Activated T-cell treated with anti-CD3 and anti-CD28 coated beads for 1 hour (primary cell): ENCODE data around the gene OLFML2B.

Source experiments
- DNase-seq: peaks from one replicate; pipeline ENCODE4 v3.0.0-alpha.2; 2020; ENCODE audit warnings: low read depth

The OLFML2B gene

DNA sequence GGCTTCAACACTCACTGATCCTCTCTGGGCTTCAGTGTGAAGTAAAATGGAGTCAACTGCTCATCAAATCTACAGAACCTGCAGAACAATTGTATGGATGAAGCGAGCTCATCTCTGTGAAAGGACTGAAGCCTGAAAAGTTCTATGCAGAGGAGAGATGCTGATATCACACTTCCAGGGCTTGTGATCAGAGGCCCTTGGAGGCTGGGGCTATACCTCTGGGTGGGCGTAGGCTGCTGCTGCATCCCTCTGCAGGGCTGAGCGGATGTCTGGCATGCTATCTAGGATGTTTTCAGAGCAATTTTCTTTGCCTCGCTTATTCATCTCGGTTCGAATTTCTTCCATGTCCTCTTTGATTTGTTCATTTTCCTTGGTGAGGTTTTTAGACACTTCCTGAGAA lies 17.6 kb downstream of the OLFML2B start:
- DNase-seq, result no peak

DNA sequence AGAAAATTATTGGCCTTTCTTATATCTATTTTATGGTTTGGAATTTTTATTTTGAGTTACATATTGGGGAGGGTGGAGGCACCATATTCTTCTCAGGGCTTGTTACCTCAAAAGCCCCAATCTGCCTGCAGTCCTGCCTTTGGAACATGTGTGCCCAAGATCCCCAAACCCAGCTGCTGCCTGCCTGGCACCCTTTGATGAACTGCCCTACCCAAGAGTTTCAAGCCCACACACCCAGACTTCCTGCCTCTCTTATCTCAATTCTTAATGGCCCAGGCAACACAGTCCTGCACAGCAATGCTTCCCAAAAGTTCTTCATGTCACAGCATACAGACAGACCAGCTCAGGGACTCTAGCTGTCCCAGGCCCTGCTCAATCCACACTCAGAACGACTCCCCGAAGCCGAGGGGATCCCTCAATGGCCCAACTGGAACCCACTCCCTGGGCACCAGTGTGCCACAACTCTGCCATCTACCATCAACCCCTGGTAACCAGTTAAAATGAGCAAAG lies 19.2 kb downstream of the OLFML2B start:
- no peak for DNase-seq

DNA sequence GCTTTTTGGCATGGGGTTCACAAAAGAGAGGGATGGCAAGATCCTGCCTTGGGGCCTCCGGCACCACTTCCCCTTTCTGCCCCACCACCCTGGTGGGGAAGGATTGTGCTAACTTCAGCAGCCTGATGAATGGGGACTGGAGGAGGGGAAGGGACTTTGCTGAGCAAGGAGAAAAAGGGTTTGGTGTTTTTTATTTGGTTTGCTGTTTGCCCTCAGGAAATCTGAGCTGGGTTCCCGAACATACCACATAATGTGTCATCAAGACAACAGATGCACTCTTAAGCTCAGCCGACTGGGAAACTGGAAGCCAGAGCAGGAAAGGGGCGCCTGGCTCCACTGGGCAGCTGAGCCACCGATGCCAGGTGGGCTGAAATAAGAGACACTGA lies 19.8 kb downstream of the OLFML2B start:
- no peak for DNase-seq

DNA sequence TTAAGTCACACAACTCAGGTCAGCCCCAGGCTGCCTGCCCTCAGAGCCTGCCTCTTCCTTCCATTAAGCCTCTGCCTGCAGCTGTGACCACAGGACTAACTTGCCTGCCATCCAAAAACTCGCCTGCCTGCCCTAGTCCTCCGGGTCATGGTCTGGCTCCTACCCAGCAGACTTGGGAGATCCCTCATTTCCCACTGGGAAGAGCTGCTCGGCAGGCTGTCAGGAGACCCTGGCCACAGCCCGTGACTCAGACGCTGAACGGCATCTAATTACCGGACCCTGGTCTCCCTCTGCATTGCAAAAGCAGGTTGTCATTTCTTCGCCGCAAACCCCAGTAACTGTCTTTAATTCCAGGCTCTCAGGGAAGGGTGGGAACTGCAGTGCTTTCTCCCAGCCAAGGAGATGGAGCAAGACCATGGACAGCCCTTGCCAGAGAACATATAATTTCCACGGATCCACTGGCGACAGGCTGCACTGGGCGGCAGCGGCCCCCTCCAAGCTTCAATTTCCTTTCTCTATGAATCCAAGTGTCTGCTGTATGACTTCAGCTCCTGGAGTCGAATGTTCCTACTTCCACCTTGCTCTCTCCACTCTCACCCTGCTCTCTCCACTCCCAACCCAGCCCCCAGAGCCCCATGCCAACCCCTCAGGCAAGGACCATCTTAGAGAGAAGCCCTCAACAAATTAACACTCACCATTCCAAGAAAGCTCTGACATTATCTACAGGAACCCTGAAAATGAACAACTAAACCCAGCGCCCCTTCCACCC lies 20.4 kb downstream of the OLFML2B start:
- no peak for DNase-seq

- DNase-seq, result no peak
Observed at GRCh38 chr1:162000053-162000420, 23.6 kb downstream of the OLFML2B start.

GRCh38 chr1:161999301-162000052 lies 24.2 kb downstream of the OLFML2B start:
- DNase-seq, result no peak

- DNase-seq, result no peak
Observed at GRCh38 chr1:161998811-161999210, 24.9 kb downstream of the OLFML2B start.

DNA sequence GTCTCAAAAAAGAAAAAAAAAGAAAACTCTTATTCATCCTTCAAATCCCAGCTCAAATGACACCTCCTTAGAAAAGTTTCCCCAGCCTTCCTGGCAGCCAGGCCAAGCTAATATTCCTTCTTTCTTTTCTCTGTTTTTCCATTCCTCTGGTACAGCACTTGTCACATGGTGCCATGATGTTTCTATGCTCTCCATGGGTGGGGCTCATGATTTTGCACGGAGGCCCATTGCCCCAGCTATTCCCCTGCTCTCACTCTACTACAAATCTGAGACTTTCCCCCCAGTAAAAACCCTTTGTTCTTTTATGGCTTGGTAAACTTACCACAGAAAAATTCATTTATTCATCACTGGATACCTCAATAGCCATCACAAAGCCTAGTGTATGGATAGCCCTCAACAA lies 26.5 kb downstream of the OLFML2B start:
- DNase-seq, result no peak

DNA sequence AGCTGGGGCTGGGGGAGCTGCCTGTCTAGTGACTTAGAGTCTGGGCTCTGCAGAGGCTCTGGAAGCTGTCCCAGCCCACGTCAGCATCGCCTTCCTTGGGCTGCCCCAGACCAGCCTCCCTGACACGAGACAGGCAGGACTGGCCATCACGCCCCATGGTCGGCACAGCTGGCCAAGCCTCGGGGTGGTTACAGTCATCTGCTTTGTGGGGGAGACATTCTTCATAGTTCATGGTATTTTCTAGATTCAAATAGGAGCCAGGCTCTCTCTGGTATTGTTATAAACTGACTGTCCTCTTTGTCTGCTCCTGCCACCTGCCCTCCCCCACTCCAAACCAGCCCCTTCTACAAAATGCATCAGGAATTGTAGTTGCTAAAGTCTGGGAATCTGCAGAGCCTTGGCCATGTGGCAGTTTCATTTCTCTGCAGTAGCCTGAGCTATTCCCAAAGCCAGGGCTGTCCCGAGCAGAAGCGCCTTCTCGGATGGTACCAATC lies 29.4 kb downstream of the OLFML2B start:
- no peak for DNase-seq

DNA sequence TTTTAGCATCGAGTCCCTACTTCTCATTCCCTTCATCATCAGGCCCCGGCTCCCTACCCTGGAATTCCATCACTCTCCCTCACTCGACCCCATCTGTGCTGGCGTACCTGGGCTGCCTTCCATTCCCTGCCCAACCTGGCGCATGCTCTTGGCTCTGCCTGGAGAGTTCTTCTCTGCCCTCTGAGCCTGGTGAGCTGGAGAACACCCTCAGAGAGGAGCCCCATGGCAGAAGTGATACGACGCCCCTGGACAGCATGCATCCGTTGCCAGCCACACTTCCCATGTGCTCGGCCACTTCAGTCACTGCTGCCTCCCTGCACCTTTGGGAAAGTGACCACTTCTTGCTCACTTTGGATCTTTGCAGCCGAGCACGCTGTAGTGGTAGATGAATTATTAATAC lies 30.1 kb downstream of the OLFML2B start:
- no peak for DNase-seq

GRCh38 chr1:161989786-161990185 lies 33.9 kb downstream of the OLFML2B start:
- DNase-seq, result no peak

GRCh38 chr1:161989108-161989507 lies 34.6 kb downstream of the OLFML2B start:
- DNase-seq, result no peak

- no peak for DNase-seq
Observed at GRCh38 chr1:161988413-161988812, 35.3 kb downstream of the OLFML2B start.

- DNase-seq, result no peak
Observed at GRCh38 chr1:161987872-161988271, 35.8 kb downstream of the OLFML2B start.

DNA sequence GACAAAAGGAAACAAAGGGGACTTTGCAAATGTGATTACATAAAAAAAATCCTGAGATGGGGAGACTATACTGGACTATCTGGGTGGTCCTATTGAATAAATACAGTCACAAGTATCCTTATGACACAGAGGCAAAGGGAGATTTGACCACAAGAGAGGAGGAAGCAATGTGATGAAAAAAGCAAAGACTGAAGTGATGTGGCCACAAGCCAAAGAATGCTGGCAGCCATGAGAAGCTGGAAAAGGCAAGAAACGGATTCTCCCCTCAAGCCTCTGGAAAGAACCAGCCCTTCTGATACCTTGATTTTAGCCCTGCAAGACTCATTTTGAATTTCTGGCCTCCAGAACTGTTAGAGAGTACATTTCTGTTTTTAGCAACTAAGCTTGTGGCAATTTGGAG lies 36.4 kb downstream of the OLFML2B start:
- DNase-seq, result no peak

GRCh38 chr1:161986328-161986727 lies 37.3 kb downstream of the OLFML2B start:
- no peak for DNase-seq

- no peak for DNase-seq
Observed at GRCh38 chr1:161985301-161985822, 38.3 kb downstream of the OLFML2B start.

DNA sequence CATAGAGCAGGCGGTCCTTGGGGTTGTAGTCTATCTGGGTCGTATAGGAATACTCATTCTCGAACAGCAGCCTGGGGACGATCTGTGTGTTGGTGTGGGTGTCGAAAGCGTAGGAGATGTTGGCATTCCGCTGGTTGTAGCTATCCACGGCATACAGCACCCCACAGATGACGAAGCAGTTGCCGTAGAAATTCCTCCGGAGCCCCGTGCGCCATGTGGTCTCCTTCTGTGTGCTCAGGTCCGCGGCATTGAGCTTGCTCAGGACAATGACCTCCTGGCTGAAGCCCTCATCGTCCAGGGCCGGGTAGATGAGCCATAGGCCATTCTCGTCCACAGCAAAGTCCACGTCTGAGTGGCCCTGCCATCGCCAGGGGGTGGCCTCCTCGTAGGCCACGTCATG lies 39.9 kb downstream of the OLFML2B start:
- no peak for DNase-seq

DNA sequence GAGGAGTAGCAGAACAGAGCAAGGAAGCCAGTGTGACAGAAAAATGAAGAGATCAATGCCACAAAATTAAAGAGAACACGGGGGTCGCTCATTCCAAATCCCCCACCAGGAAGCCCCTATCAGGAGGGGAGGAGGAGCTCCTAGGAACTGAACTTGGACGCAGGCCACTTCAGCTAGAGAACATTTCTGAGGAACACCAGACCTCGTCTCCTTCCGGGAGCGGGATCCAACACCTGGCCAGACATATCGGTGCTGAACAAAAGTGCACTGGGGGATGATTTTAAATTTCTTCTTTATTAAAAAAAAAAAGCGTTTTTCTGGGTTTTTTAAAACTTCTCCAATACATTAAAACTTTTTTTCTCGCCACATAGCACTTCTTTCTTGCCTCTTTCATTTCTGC lies 40.8 kb downstream of the OLFML2B start:
- DNase-seq, result no peak

GRCh38 chr1:161982507-161982895 lies 41.2 kb downstream of the OLFML2B start:
- DNase-seq, result no peak

- DNase-seq, result no peak
Observed at GRCh38 chr1:161981735-161982506, 41.7 kb downstream of the OLFML2B start.

DNA sequence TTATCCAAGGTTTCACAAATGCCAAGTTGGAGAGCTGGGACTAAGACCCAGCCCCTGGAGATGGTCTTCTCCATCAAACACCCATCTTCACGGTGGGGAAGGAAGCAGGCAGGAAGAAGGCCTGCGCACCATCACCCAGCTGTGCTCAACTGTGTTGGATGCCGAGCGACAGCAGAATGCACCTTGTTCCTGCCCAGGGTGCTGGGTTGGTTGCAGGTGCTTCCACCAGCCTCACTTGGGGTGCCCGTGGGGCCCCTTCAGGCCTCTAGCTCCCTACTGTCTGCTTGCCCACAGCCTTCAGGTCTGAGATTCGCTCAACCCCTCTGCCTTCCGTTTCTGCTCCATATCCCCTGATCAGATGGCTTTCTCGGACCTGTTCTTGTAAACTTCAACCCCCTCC lies 42.5 kb downstream of the OLFML2B start:
- no peak for DNase-seq
